Upper lobe of left lung (tissue), 6 donors: ENCODE results near the gene SPPL2A. TPM values are rescaled to one million over a fixed set of nuclear protein-coding genes. Genes with fewer than 3 reads are reported as not detected.

Experiments
- ATAC-seq, 2 donors: fragments of 200-7000 bp; cut with Tn5 transposase; one replicate each; pipeline ENCODE4 v1.9.1; 2022; ENCODE audit warnings: mild to moderate bottlenecking in 2 of 2, moderate library complexity in 2 of 2; ENCODE audit not compliant: low FRiP score in 2 of 2
- DNase-seq, 2 donors: peaks; one replicate each; pipeline ENCODE4 v3.0.0-alpha.2; 2019 to 2020
- H3K27ac ChIP-seq, 4 donors: fragments of 200-600 bp; sonication (generic); one replicate each; pipeline ENCODE4 v1.5.1; 2016 to 2019
- H3K27me3 ChIP-seq, 4 donors: fragments of 200-600 bp; sonication (generic); one replicate each; pipeline ENCODE4 v1.5.1; 2017 to 2019
- H3K36me3 ChIP-seq, 4 donors: fragments of 200-600 bp; sonication (generic); one replicate each; pipeline ENCODE4 v1.5.1; 2016 to 2019
- H3K4me1 ChIP-seq, 4 donors: fragments of 200-600 bp; sonication (generic); one replicate each; pipeline ENCODE4 v1.5.1; 2018 to 2019
- H3K4me3 ChIP-seq, 4 donors: fragments of 200-600 bp; sonication (generic); one replicate each; pipeline ENCODE4 v1.5.1; 2017 to 2019; ENCODE audit warnings: mild to moderate bottlenecking in 2 of 4, moderate library complexity in 1 of 4
- H3K9me3 ChIP-seq, 4 donors: fragments of 200-600 bp; sonication (generic); one replicate each; pipeline ENCODE4 v1.5.1; 2018 to 2019
- EP300 ChIP-seq, 4 donors: sonication (generic); formaldehyde crosslinking; IDR thresholded peaks; one replicate each; pipeline ENCODE4 v1.5.1; 2017; ENCODE audit warnings: antibody characterized with exemption in 4 of 4, control low read depth in 2 of 4
- POLR2A ChIP-seq, 4 donors: fragments of 450-650 bp; IDR thresholded peaks; one replicate each; pipeline ENCODE4 v1.5.1; 2016 to 2017; ENCODE audit warnings: antibody characterized with exemption in 4 of 4, mild to moderate bottlenecking in 2 of 4
- POLR2AphosphoS5 ChIP-seq, 2 donors: sonication (generic); formaldehyde crosslinking; IDR thresholded peaks; one replicate each; pipeline ENCODE4 v1.5.1; 2017; ENCODE audit warnings: antibody characterized with exemption in 2 of 2
- WGBS, 2 donors: methylation state at CpG; one replicate each; pipeline ENCODE4 v1.1.5; 2017 to 2018; 5-methylcytosine and 5-hydroxymethylcytosine counted together
- small RNA-seq, 4 donors: library from RNA; depleted of rRNA; stranded (forward); fragments of <200 nt; gene quantifications; one replicate each; pipeline ENCODE3, GENCODE V24; 2016
- total RNA-seq, 6 donors: library from RNA; depleted of rRNA in 4 of 6; stranded (reverse); fragments of >200 nt in 4 of 6; gene quantifications; one replicate each; pipeline versions ENCODE4 v1.1.0 to v1.2.1, GENCODE V29; 2016 to 2021
- TF ChIP-seq, protein P1 (sequence below), 6 experiments: fragments of 450-650 bp in 4 of 6; fragments of 200-600 bp in 2 of 6; sonication (generic) in 2 of 6; IDR thresholded peaks; one replicate each; pipeline ENCODE4 v1.5.1; 2016 to 2019; ENCODE audit warnings: antibody characterized with exemption in 6 of 6
- donor health status: DM: no; HTN: no; CAD: no; lungs with moderate emphysema.
- donor health status: DM: no; HTN: yes; CAD: no; lungs with severe emphysema.

The SPPL2A gene
- total RNA-seq, 6 donors from 2014 or later: 65.0 to 128 (median 111) TPM

DNA sequence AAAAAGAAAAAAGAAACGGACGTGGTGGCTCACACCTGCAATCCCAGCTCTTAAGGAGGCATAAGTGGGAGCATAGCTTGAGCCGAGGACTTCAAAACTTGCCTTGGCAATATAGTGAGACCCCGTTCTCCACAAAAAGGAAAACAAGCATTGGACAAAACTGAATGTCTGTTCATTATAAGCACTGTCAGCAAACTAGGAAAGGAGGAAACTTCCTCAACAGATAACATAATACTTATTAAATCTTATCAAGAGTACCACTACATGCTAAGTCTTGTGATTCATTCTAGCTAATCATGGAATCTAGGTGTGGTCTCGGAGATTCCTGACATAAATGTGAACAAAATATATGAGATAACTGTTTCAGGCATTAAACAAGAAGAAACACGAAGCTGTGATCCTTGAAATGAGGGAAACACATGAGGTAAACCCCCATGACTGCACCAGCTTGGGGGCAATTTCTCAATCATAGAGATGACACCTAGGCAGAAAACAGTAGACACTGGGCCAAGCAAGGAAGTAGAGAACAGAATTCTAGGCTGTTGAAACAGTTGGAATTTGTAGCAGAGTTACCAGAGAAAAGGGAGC, 112.3 kb downstream of the SPPL2A start:
- 77 to 89% methylated on average over 6 of the region's 6 CpGs for WGBS, 2 donors
- H3K9me3 ChIP-seq: no peaks in the 10 kb centered on the region
- no peak overlapping the region for H3K4me3 ChIP-seq
- no peaks in the 10 kb centered on the region for H3K4me1 ChIP-seq
- peaks cover 11 to 90% (median 43%) of the 10 kb centered on the region in 4 donors for H3K36me3 ChIP-seq
- no peak for TF ChIP-seq EP300 (IDR thresholded peaks at IDR 0.05)
- no peak overlapping the region for H3K27ac ChIP-seq
- no peaks in the 10 kb centered on the region for H3K27me3 ChIP-seq
- DNase-seq: no peak
- no peak for ATAC-seq

DNA sequence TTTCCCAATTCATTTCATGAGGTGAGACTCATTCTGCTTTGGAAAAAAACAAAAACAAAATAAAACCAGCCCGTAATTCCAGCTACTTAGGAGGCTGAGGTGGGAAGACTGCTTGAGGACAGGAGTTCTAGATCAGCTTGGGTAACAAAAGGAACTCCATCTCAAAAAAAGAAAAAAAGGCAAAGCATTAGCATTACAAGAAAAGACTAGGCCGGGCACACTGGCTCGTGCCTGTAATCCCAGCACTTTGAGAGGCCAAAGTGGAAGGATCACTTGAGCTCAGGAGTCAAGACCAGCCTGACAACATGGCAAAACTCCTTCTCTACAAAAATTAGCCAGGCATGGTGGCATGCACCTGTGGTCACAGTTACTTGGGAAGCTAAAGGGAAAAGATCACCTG, 112.8 kb downstream of the SPPL2A start:
- H3K36me3 ChIP-seq: peaks cover 11 to 91% (median 47%) of the 10 kb centered on the region in 4 donors
- no peak overlapping the region for H3K4me3 ChIP-seq
- no peak overlapping the region for H3K27ac ChIP-seq
- no peak for TF ChIP-seq EP300 (IDR thresholded peaks at IDR 0.05)
- TF ChIP-seq POLR2A (IDR thresholded peaks at IDR 0.05): no peak
- TF ChIP-seq, protein P1, sequence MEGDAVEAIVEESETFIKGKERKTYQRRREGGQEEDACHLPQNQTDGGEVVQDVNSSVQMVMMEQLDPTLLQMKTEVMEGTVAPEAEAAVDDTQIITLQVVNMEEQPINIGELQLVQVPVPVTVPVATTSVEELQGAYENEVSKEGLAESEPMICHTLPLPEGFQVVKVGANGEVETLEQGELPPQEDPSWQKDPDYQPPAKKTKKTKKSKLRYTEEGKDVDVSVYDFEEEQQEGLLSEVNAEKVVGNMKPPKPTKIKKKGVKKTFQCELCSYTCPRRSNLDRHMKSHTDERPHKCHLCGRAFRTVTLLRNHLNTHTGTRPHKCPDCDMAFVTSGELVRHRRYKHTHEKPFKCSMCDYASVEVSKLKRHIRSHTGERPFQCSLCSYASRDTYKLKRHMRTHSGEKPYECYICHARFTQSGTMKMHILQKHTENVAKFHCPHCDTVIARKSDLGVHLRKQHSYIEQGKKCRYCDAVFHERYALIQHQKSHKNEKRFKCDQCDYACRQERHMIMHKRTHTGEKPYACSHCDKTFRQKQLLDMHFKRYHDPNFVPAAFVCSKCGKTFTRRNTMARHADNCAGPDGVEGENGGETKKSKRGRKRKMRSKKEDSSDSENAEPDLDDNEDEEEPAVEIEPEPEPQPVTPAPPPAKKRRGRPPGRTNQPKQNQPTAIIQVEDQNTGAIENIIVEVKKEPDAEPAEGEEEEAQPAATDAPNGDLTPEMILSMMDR (IDR thresholded peaks at IDR 0.05): no peak
- TF ChIP-seq POLR2AphosphoS5 (IDR thresholded peaks at IDR 0.05): no peak
- WGBS, 2 donors: 79 to 98% methylated on average over 3 of the region's 3 CpGs
- no peaks in the 10 kb centered on the region for H3K9me3 ChIP-seq
- H3K4me1 ChIP-seq: no peaks in the 10 kb centered on the region
- DNase-seq: no peak
- ATAC-seq: no peak
- H3K27me3 ChIP-seq: no peaks in the 10 kb centered on the region

Small RNA genes lying within 50 kb of the gene (small RNA-seq; reads per million reads assigned to genes)
- 0 reads per million in 4 donors for gene AC012100.1
- gene RN7SL354P: 0 reads per million in 4 donors

Other genes starting within 250 kb of the SPPL2A start
- under 1 TPM in 2 of 6 donors, not detected in 4; 0.31 to 0.67 TPM for gene USP50, start 219.0 kb downstream of the SPPL2A start, total RNA-seq
- gene TRPM7, start 78.9 kb downstream of the SPPL2A start, total RNA-seq: 10 to 100 TPM; 31.4 to 74.3 (median 37.3) TPM
- gene AP4E1, start 143.0 kb upstream of the SPPL2A start, total RNA-seq: 10 to 100 TPM in 3 of 6 donors, 1 to 10 TPM in 3; 6.8 to 11.5 (median 9.4) TPM